HepG2 (cell line): ENCODE measurements around the gene PEAR1. TPM values are rescaled to one million over a fixed set of nuclear protein-coding genes. Genes with fewer than 3 reads are reported as not detected.

Experiments used
- ATAC-seq: fragments of 200-7000 bp; cut with Tn5 transposase; 3 replicates; pipeline ENCODE4 v1.9.1; 2020; ENCODE audit warnings: mild to moderate bottlenecking, moderate library complexity
- BruUV-seq: library from RNA; stranded (reverse); fragments of 400-500 nt; replicated peaks from 2 replicates; lab custom pipeline; 2021; lab: Mats Ljungman, UMichigan
- CTCF ChIA-PET: fragments of 300-600 bp; formaldehyde crosslinking; extraction: SDS; loops from one replicate; lab custom pipeline; 2021; ENCODE audit warnings: low total read pairs, inconsistent platforms, low intra/inter-chr PET ratio; lab: Yijun Ruan, JAX
- POLR2A ChIA-PET: fragments of 350-600 bp; sonication (Branson Sonifier 250); formaldehyde crosslinking; loops from one replicate; lab custom pipeline; 2020; ENCODE audit warnings: antibody characterized with exemption, inconsistent platforms; lab: Yijun Ruan, JAX
- DNase-seq: peaks from one replicate; pipeline ENCODE4 v3.0.0-alpha.2; 2015; ENCODE audit warnings: low spot score
- FAIRE-seq: peaks from 3 replicates; lab custom pipeline; 2011; peaks lifted over from hg19 to GRCh38; lab: Jason Lieb, UNC
- H2AFZ ChIP-seq: one replicate; pipeline ENCODE4 v1.6.1; 2011; ENCODE audit warnings: low read length, inconsistent platforms
- H3K27ac ChIP-seq: fragments of 300-600 bp; 3 replicates; pipeline ENCODE4 v1.8.0; 2011; ENCODE audit warnings: mixed run types, mild to moderate bottlenecking, mixed read lengths, low read length, inconsistent platforms; ENCODE audit not compliant: insufficient read depth; ENCODE audit errors: extremely low read length
- H3K27me3 ChIP-seq, 2 experiments: fragments of 200-600 bp in 1 of 2; 2 replicates in 1 of 2; 3 replicates in 1 of 2; pipeline versions ENCODE4 v1.6.0 to v1.8.0; 2011; ENCODE audit warnings: low read length in 2 of 2, mild to moderate bottlenecking in 2 of 2, moderate library complexity in 2 of 2, inconsistent platforms in 1 of 2; ENCODE audit not compliant: insufficient read depth in 2 of 2, control insufficient read depth in 1 of 2
- H3K36me3 ChIP-seq, 2 experiments: fragments of 200-600 bp in 1 of 2; replicated peaks in 1 of 2; 2 replicates in 1 of 2; 3 replicates in 1 of 2; pipeline versions ENCODE4 v1.5.1 to v1.8.0; 2011; ENCODE audit warnings: low read length in 2 of 2, inconsistent platforms in 1 of 2; ENCODE audit not compliant: insufficient read depth in 2 of 2, control insufficient read depth in 1 of 2
- H3K4me1 ChIP-seq: 2 replicates; pipeline ENCODE4 v1.5.1; 2012; ENCODE audit warnings: low read length, inconsistent platforms; ENCODE audit not compliant: insufficient read depth
- H3K4me2 ChIP-seq: 2 replicates; pipeline ENCODE4 v1.6.0; 2011; ENCODE audit warnings: low read depth, low read length, inconsistent platforms
- H3K4me3 ChIP-seq, 3 experiments: fragments of 200-600 bp in 1 of 3; sonication (generic), shearing (Covaris generic) in 1 of 3; replicated peaks in 1 of 3; 2 replicates each; pipeline ENCODE4 v1.5.1; 2011 to 2016; ENCODE audit warnings: low read length in 3 of 3, inconsistent platforms in 2 of 3, low read depth in 2 of 3, mild to moderate bottlenecking in 2 of 3, control low read depth in 1 of 3, mixed read lengths in 1 of 3; ENCODE audit not compliant: insufficient read depth in 1 of 3
- H3K79me2 ChIP-seq: one replicate; pipeline ENCODE4 v1.6.1; 2011; ENCODE audit warnings: low read length, inconsistent platforms; ENCODE audit not compliant: insufficient read depth
- H3K9ac ChIP-seq: 2 replicates; pipeline ENCODE4 v1.6.0; 2011; ENCODE audit warnings: mild to moderate bottlenecking, low read depth, low read length, inconsistent platforms; ENCODE audit not compliant: insufficient read depth
- H3K9me3 ChIP-seq: 2 replicates; pipeline ENCODE4 v1.5.1; 2012; ENCODE audit warnings: mild to moderate bottlenecking, low read length
- H4K20me1 ChIP-seq: 2 replicates; pipeline ENCODE4 v1.6.0; 2011; ENCODE audit warnings: inconsistent platforms, mild to moderate bottlenecking, low read length, moderate library complexity; ENCODE audit not compliant: insufficient read depth
- AGO2 ChIP-seq: fragments of 200-400 bp; formaldehyde crosslinking; optimal IDR thresholded peaks from 2 replicates; pipeline ENCODE3; 2017; ENCODE audit warnings: mild to moderate bottlenecking, low read depth, low read length, moderate library complexity
- ATF7-NPFF ChIP-seq: sonication (generic); formaldehyde crosslinking; IDR thresholded peaks from 2 replicates; pipeline ENCODE4 v1.8.1; 2023; ENCODE audit warnings: mild to moderate bottlenecking, low read depth, missing genetic modification reagents, moderate library complexity
- DMAP1 ChIP-seq: IDR thresholded peaks from 2 replicates; pipeline ENCODE4 v1.6.1; 2016
- FOXM1 ChIP-seq: sonication (generic); formaldehyde crosslinking; IDR thresholded peaks from 2 replicates; pipeline ENCODE4 v1.5.0; 2020; ENCODE audit warnings: missing genetic modification reagents
- FOXO4 ChIP-seq: sonication (generic); formaldehyde crosslinking; conservative IDR thresholded peaks from 2 replicates; pipeline ENCODE4 v1.8.1; 2023; ENCODE audit warnings: missing genetic modification reagents
- GPN1 ChIP-seq: sonication (generic); formaldehyde crosslinking; IDR thresholded peaks from 2 replicates; pipeline ENCODE4 v1.5.1; 2020; ENCODE audit warnings: missing genetic modification reagents, borderline replicate concordance
- MXD1 ChIP-seq: sonication (generic); formaldehyde crosslinking; IDR thresholded peaks from 2 replicates; pipeline ENCODE4 v1.4.0; 2020; ENCODE audit warnings: mild to moderate bottlenecking, missing genetic modification reagents
- TRAFD1 ChIP-seq: sonication (generic); formaldehyde crosslinking; IDR thresholded peaks from 2 replicates; pipeline ENCODE4 v1.5.1; 2020; ENCODE audit warnings: missing genetic modification reagents, mild to moderate bottlenecking, borderline replicate concordance
- ZFY ChIP-seq: sonication (generic); formaldehyde crosslinking; IDR thresholded peaks from 2 replicates; pipeline ENCODE4 v1.4.0; 2020; ENCODE audit warnings: missing genetic modification reagents
- ZNF567 ChIP-seq: sonication (generic); formaldehyde crosslinking; IDR thresholded peaks from 2 replicates; pipeline ENCODE4 v1.8.1; 2023; ENCODE audit warnings: mild to moderate bottlenecking, missing genetic modification reagents, borderline replicate concordance
- ZNF570 ChIP-seq: sonication (generic); formaldehyde crosslinking; IDR thresholded peaks from 2 replicates; pipeline ENCODE4 v1.4.0; 2020; ENCODE audit warnings: mild to moderate bottlenecking, missing genetic modification reagents, borderline replicate concordance
- ZNF652 ChIP-seq: IDR thresholded peaks from 2 replicates; pipeline ENCODE4 v1.6.1; 2016; ENCODE audit warnings: low read depth, borderline replicate concordance
- ZNF678 ChIP-seq: sonication (generic); formaldehyde crosslinking; IDR thresholded peaks from 2 replicates; pipeline ENCODE4 v1.4.0; 2020; ENCODE audit warnings: mild to moderate bottlenecking, missing genetic modification reagents
- ZNF720 ChIP-seq: sonication (generic); formaldehyde crosslinking; IDR thresholded peaks from 2 replicates; pipeline ENCODE4 v1.4.0; 2020; ENCODE audit warnings: missing genetic modification reagents
- WGBS: methylation state at CpG from one replicate; pipeline ENCODE4 v1.1.6; 2017; ENCODE audit warnings: low lambda C conversion rate; 5-methylcytosine and 5-hydroxymethylcytosine counted together
- in situ Hi-C: cut with HindIII; loops from 2 replicates; pipeline ENCODE4 v1.10.0; 2017; ENCODE audit warnings: low pct_unique_long_range_greater_than_20kb; ENCODE audit not compliant: extremely low pct_ligation_motif_present
- intact Hi-C: fragments of 100-400 bp; cut with micrococcal nuclease; formaldehyde crosslinking; loops from one replicate; pipeline ENCODE4 v1.10.0; 2022; ENCODE audit not compliant: unreplicated experiment
- polyA plus RNA-seq, 8 experiments: library from polyadenylated mRNA; depleted of rRNA in 3 of 8; stranded (reverse) in 7 of 8; unstranded in 1 of 8; fragments of >200 nt; fragmentation: Illumina TruSeq in 4 of 8; extraction: Trizol in 4 of 8; gene quantifications; 2 replicates each; pipeline versions ENCODE4 v1.2.1 to v1.2.3, GENCODE V29; 2011 to 2016; ENCODE audit warnings: low read depth in 4 of 8, missing spikeins in 1 of 8, mixed read lengths in 1 of 8; ENCODE audit not compliant: insufficient read depth in 1 of 8
- total RNA-seq, 5 experiments: library from RNA; depleted of rRNA; stranded (reverse); fragments of >200 nt; fragmentation: Illumina TruSeq; extraction: Trizol; gene quantifications; 2 replicates each; pipeline ENCODE4 v1.2.3, GENCODE V29; 2016; ENCODE audit warnings: low read depth in 1 of 5
- TF ChIP-seq, protein P1 (sequence below): sonication (generic); formaldehyde crosslinking; IDR thresholded peaks from 2 replicates; pipeline ENCODE4 v1.8.1; 2023; ENCODE audit warnings: missing genetic modification reagents, inconsistent platforms, borderline replicate concordance
- TF ChIP-seq, protein P2 (sequence below): sonication (generic); formaldehyde crosslinking; IDR thresholded peaks from 2 replicates; pipeline ENCODE4 v1.4.0; 2020; ENCODE audit warnings: mild to moderate bottlenecking, missing genetic modification reagents
- TF ChIP-seq, protein P3 (sequence below): IDR thresholded peaks from 2 replicates; pipeline ENCODE4 v1.6.1; 2012; ENCODE audit warnings: low read depth, low read length, improper control_type of control experiment

The PEAR1 gene
- total and polyA plus RNA-seq, 2 of the 13 experiments (the other 11 are each of a cell fraction or from before 2014, with no cell fraction given): 0.27 to 0.41 TPM

- H2AFZ ChIP-seq: no peak overlapping the region
- ATAC-seq (no peak), DNase-seq (no peak), FAIRE-seq (no peak)
- H3K79me2 ChIP-seq: no peaks in the 10 kb centered on the region
- H3K36me3 ChIP-seq: no peaks in the 10 kb centered on the region
- H4K20me1 ChIP-seq: no peaks in the 10 kb centered on the region
- in situ Hi-C loops (no loop called here), intact Hi-C loops (no loop called here)
- no peak overlapping the region for H3K4me3 ChIP-seq
- peaks cover 19 to 92% of the 10 kb centered on the region in 2 experiments; a peak in 4 of 5 replicates for H3K27me3 ChIP-seq
- ChIA-PET CTCF (no interaction called here), POLR2A (no interaction called here)
- no peaks in the 10 kb centered on the region for H3K9me3 ChIP-seq
- WGBS: under 1% methylated on average over 4 of the region's 10 CpGs
- no peak overlapping the region for H3K4me2 ChIP-seq
- H3K9ac ChIP-seq: no peak overlapping the region
- no peaks in the 10 kb centered on the region for H3K4me1 ChIP-seq
- BruUV-seq: no TSS peak
- H3K27ac ChIP-seq: no peak overlapping the region
- TF ChIP-seq, protein P1, sequence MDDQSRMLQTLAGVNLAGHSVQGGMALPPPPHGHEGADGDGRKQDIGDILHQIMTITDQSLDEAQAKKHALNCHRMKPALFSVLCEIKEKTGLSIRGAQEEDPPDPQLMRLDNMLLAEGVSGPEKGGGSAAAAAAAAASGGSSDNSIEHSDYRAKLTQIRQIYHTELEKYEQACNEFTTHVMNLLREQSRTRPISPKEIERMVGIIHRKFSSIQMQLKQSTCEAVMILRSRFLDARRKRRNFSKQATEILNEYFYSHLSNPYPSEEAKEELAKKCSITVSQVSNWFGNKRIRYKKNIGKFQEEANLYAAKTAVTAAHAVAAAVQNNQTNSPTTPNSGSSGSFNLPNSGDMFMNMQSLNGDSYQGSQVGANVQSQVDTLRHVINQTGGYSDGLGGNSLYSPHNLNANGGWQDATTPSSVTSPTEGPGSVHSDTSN: no peak
- TF ChIP-seq, protein P2, sequence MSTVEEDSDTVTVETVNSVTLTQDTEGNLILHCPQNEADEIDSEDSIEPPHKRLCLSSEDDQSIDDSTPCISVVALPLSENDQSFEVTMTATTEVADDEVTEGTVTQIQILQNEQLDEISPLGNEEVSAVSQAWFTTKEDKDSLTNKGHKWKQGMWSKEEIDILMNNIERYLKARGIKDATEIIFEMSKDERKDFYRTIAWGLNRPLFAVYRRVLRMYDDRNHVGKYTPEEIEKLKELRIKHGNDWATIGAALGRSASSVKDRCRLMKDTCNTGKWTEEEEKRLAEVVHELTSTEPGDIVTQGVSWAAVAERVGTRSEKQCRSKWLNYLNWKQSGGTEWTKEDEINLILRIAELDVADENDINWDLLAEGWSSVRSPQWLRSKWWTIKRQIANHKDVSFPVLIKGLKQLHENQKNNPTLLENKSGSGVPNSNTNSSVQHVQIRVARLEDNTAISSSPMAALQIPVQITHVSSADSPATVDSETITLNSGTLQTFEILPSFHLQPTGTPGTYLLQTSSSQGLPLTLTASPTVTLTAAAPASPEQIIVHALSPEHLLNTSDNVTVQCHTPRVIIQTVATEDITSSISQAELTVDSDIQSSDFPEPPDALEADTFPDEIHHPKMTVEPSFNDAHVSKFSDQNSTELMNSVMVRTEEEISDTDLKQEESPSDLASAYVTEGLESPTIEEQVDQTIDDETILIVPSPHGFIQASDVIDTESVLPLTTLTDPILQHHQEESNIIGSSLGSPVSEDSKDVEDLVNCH (CRISPR knock-in tag): no peak
- TF ChIP-seq DMAP1 (CRISPR knock-in tag) (no peak), FOXO4 (CRISPR knock-in tag) (no peak), ZNF720 (CRISPR knock-in tag) (no peak), ZNF678 (no peak), ZNF567 (no peak), ZFY (CRISPR knock-in tag) (no peak), GPN1 (CRISPR knock-in tag) (no peak), AGO2 (no peak), ATF7-NPFF (CRISPR knock-in tag) (no peak), MXD1 (CRISPR knock-in tag) (no peak), TRAFD1 (no peak), ZNF570 (CRISPR knock-in tag) (no peak), ZNF652 (CRISPR knock-in tag) (no peak), FOXM1 (CRISPR knock-in tag) (no peak)
- TF ChIP-seq, protein P3, sequence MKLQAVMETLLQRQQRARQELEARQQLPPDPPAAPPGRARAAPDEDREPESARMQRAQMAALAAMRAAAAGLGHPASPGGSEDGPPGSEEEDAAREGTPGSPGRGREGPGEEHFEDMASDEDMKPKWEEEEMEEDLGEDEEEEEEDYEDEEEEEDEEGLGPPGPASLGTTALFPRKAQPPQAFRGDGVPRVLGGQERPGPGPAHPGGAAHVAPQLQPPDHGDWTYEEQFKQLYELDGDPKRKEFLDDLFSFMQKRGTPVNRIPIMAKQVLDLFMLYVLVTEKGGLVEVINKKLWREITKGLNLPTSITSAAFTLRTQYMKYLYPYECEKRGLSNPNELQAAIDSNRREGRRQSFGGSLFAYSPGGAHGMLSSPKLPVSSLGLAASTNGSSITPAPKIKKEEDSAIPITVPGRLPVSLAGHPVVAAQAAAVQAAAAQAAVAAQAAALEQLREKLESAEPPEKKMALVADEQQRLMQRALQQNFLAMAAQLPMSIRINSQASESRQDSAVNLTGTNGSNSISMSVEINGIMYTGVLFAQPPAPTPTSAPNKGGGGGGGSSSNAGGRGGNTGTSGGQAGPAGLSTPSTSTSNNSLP: no peak
Measured at GRCh38 chr1:156881101-156881500, 12.4 kb upstream of the PEAR1 start.
